Head of caudate nucleus (tissue), 42 donors: ENCODE data around the gene ISG15.
A peak's percentile ranks its signal among the peaks of the same experiment; 100 is the strongest.

Source experiments
- DNase-seq, 42 donors: peaks; one replicate each; pipeline versions ENCODE4 v3.0.0 to v3.0.0-alpha.2; 2020 to 2021; ENCODE audit warnings: mixed read lengths in 7 of 42
- intact Hi-C: fragments of 100-400 bp; cut with DNase I; formaldehyde crosslinking; loops from one replicate; pipeline ENCODE4 v1.15.0; 2022

The ISG15 gene

GRCh38 chr1:1037366-1038327, 24.4 kb downstream of the ISG15 start:
- DNase-seq, result peak in 22 of 42 donors; percentile 25 to 78 (median 58)
- intact Hi-C loops, result loop anchor here (10.0 kb wide), 1 partner anchor 77 kb away; the partner anchor contains the start of gene C1orf159

GRCh38 chr1:1038694-1039093, 25.4 kb downstream of the ISG15 start:
- DNase-seq, result no peak
- intact Hi-C loops, result loop anchor here (10.0 kb wide), 1 partner anchor 76 kb away; the partner anchor contains the start of gene C1orf159

GRCh38 chr1:1039145-1039910, 26.0 kb downstream of the ISG15 start:
- intact Hi-C loops, result loop anchor here (10.0 kb wide), 1 partner anchor 75 kb away; the partner anchor contains the start of gene C1orf159
- DNase-seq, result no peak

GRCh38 chr1:1040004-1040991, 27.0 kb downstream of the ISG15 start:
- intact Hi-C loops, result no loop called here
- DNase-seq, result peak; percentile 42 to 92 (median 82)

- intact Hi-C loops, result no loop called here
- DNase-seq, result no peak
Observed at GRCh38 chr1:1041092-1041523, 27.8 kb downstream of the ISG15 start.

GRCh38 chr1:1041873-1042272, 28.6 kb downstream of the ISG15 start:
- DNase-seq, result no peak
- intact Hi-C loops, result no loop called here

GRCh38 chr1:1042835-1043234, 29.5 kb downstream of the ISG15 start:
- DNase-seq, result no peak
- intact Hi-C loops, result no loop called here

- intact Hi-C loops, result no loop called here
- no peak for DNase-seq
Observed at GRCh38 chr1:1043411-1043810, 30.1 kb downstream of the ISG15 start.

- intact Hi-C loops, result no loop called here
- no peak for DNase-seq
Observed at GRCh38 chr1:1043921-1044320, 30.6 kb downstream of the ISG15 start.

GRCh38 chr1:1044455-1045078, 31.3 kb downstream of the ISG15 start:
- no peak for DNase-seq
- intact Hi-C loops, result no loop called here

GRCh38 chr1:1045129-1045528, 31.8 kb downstream of the ISG15 start:
- DNase-seq, result no peak
- intact Hi-C loops, result no loop called here

- intact Hi-C loops, result no loop called here
- DNase-seq, result no peak
Observed at GRCh38 chr1:1046243-1046642, 32.9 kb downstream of the ISG15 start.

GRCh38 chr1:1046767-1047166, 33.5 kb downstream of the ISG15 start:
- intact Hi-C loops, result no loop called here
- no peak for DNase-seq

GRCh38 chr1:1047407-1047806, 34.1 kb downstream of the ISG15 start:
- DNase-seq, result no peak
- intact Hi-C loops, result no loop called here

GRCh38 chr1:1047963-1048362, 34.7 kb downstream of the ISG15 start:
- intact Hi-C loops, result no loop called here
- DNase-seq, result no peak

- no peak for DNase-seq
- intact Hi-C loops, result no loop called here
Observed at GRCh38 chr1:1048765-1049164, 35.5 kb downstream of the ISG15 start.

GRCh38 chr1:1049318-1050165, 36.2 kb downstream of the ISG15 start:
- DNase-seq, result no peak
- intact Hi-C loops, result no loop called here
